H9 (cell line): ENCODE results near the gene SYNGR1. TPM values are rescaled to one million over a fixed set of nuclear protein-coding genes. Genes with fewer than 3 reads are reported as not detected.

ENCODE experiments used
- DNase-seq: peaks from one replicate; pipeline ENCODE4 v3.0.0-alpha.2; 2017
- H2AFZ ChIP-seq: one replicate; pipeline ENCODE4 v1.6.1; 2013; ENCODE audit warnings: mild to moderate bottlenecking, low read length, control low read depth, moderate library complexity
- H2AK5ac ChIP-seq: 2 replicates; pipeline ENCODE4 v1.6.1; 2013; ENCODE audit warnings: low read length, control low read depth, mixed read lengths; ENCODE audit not compliant: insufficient read length
- H2BK120ac ChIP-seq: one replicate; pipeline ENCODE4 v1.6.1; 2013; ENCODE audit warnings: low read depth, mild to moderate bottlenecking, low read length, control low read depth, inconsistent platforms; ENCODE audit not compliant: poor library complexity, severe bottlenecking
- H2BK12ac ChIP-seq: 2 replicates; pipeline ENCODE4 v1.6.1; 2013; ENCODE audit warnings: low read length, control low read depth, mixed read lengths, low read depth; ENCODE audit not compliant: insufficient read length
- H2BK15ac ChIP-seq: 2 replicates; pipeline ENCODE4 v1.6.1; 2013; ENCODE audit warnings: low read depth, low read length, control low read depth
- H2BK20ac ChIP-seq: one replicate; pipeline ENCODE4 v1.6.1; 2013; ENCODE audit warnings: low read depth, mild to moderate bottlenecking, low read length, control low read depth, inconsistent platforms; ENCODE audit not compliant: poor library complexity, severe bottlenecking
- H2BK5ac ChIP-seq: 2 replicates; pipeline ENCODE4 v1.6.1; 2013; ENCODE audit warnings: low read length, control low read depth, mixed read lengths; ENCODE audit not compliant: insufficient read length
- H3K14ac ChIP-seq: 2 replicates; pipeline ENCODE4 v1.6.1; 2013; ENCODE audit warnings: low read length, control low read depth; ENCODE audit not compliant: insufficient read depth
- H3K18ac ChIP-seq: 2 replicates; pipeline ENCODE4 v1.6.1; 2013; ENCODE audit warnings: low read depth, mild to moderate bottlenecking, mixed read lengths, low read length, control low read depth; ENCODE audit not compliant: insufficient read length
- H3K23ac ChIP-seq: 2 replicates; pipeline ENCODE4 v1.6.1; 2013; ENCODE audit warnings: low read length, control low read depth, mixed read lengths, low read depth; ENCODE audit not compliant: insufficient read length
- H3K23me2 ChIP-seq: 2 replicates; pipeline ENCODE4 v1.6.1; 2013; ENCODE audit warnings: low read depth, mild to moderate bottlenecking, mixed read lengths, low read length, control low read depth; ENCODE audit not compliant: insufficient read length, poor library complexity, severe bottlenecking
- H3K27ac ChIP-seq: 2 replicates; pipeline ENCODE4 v1.5.1; 2013; ENCODE audit warnings: low read length, control low read depth, mixed read lengths, low read depth; ENCODE audit not compliant: insufficient read length
- H3K27me3 ChIP-seq: 2 replicates; pipeline ENCODE4 v1.6.1; 2013; ENCODE audit warnings: low read length, control low read depth, inconsistent platforms; ENCODE audit not compliant: insufficient read depth
- H3K4ac ChIP-seq: 2 replicates; pipeline ENCODE4 v1.6.1; 2013; ENCODE audit warnings: low read depth, mild to moderate bottlenecking, control low read depth, inconsistent platforms, low read length, moderate library complexity
- H3K4me1 ChIP-seq: 2 replicates; pipeline ENCODE4 v1.6.1; 2013; ENCODE audit warnings: low read length, control low read depth, inconsistent platforms; ENCODE audit not compliant: insufficient read depth
- H3K4me2 ChIP-seq: 2 replicates; pipeline ENCODE4 v1.6.1; 2013; ENCODE audit warnings: low read length, control low read depth, mixed read lengths; ENCODE audit not compliant: insufficient read length, insufficient read depth
- H3K56ac ChIP-seq: 2 replicates; pipeline ENCODE4 v1.6.1; 2013; ENCODE audit warnings: low read depth, mild to moderate bottlenecking, mixed read lengths, low read length, control low read depth; ENCODE audit not compliant: insufficient read length
- H3K79me1 ChIP-seq: 2 replicates; pipeline ENCODE4 v1.6.1; 2013; ENCODE audit warnings: low read depth, mild to moderate bottlenecking, moderate library complexity, low read length, control low read depth, inconsistent platforms; ENCODE audit not compliant: insufficient read depth, poor library complexity, severe bottlenecking
- H3K79me2 ChIP-seq: 2 replicates; pipeline ENCODE4 v1.6.1; 2013; ENCODE audit warnings: low read length, control low read depth, inconsistent platforms; ENCODE audit not compliant: insufficient read depth
- H3K9ac ChIP-seq: 2 replicates; pipeline ENCODE4 v1.6.1; 2013; ENCODE audit warnings: low read length, control low read depth, mixed read lengths; ENCODE audit not compliant: insufficient read length; ENCODE audit errors: extremely low read depth
- H3K9me3 ChIP-seq: one replicate; pipeline ENCODE4 v1.6.1; 2013; ENCODE audit warnings: low read depth, low read length, inconsistent platforms; ENCODE audit not compliant: control insufficient read depth
- H3T11ph ChIP-seq: one replicate; pipeline ENCODE4 v1.6.1; 2013; ENCODE audit warnings: mild to moderate bottlenecking, low read length, control low read depth, inconsistent platforms
- H4K20me1 ChIP-seq: one replicate; pipeline ENCODE4 v1.6.1; 2013; ENCODE audit not compliant: control insufficient read depth, insufficient read length, insufficient read depth
- H4K5ac ChIP-seq: 2 replicates; pipeline ENCODE4 v1.6.1; 2013; ENCODE audit warnings: low read depth, mild to moderate bottlenecking, mixed read lengths, low read length, control low read depth; ENCODE audit not compliant: insufficient read length
- H4K8ac ChIP-seq: replicated peaks from 2 replicates; pipeline ENCODE4 v1.6.1; 2013; ENCODE audit warnings: low read length, control low read depth, mixed read lengths, low read depth; ENCODE audit not compliant: insufficient read length
- H4K91ac ChIP-seq: 2 replicates; pipeline ENCODE4 v1.6.1; 2013; ENCODE audit warnings: low read depth, mild to moderate bottlenecking, moderate library complexity, mixed read lengths, low read length, control low read depth; ENCODE audit not compliant: insufficient read length
- H3K27ac Mint-ChIP-seq, 3 experiments: 2 replicates in 2 of 3; 3 replicates in 1 of 3; pipeline ENCODE4 v1.8.0; 2020 to 2021; ENCODE audit warnings: mixed read lengths in 3 of 3, mild to moderate bottlenecking in 1 of 3, moderate library complexity in 1 of 3
- H3K27me3 Mint-ChIP-seq: 2 replicates; pipeline ENCODE4 v1.8.0; 2021; ENCODE audit warnings: low read depth, mild to moderate bottlenecking, moderate library complexity, mixed read lengths
- H3K36me3 Mint-ChIP-seq, 3 experiments: 2 replicates in 2 of 3; 3 replicates in 1 of 3; pipeline ENCODE4 v1.8.0; 2020 to 2021; ENCODE audit warnings: low read depth in 3 of 3, mixed read lengths in 3 of 3; ENCODE audit not compliant: insufficient read depth in 1 of 3
- H3K4me1 Mint-ChIP-seq, 2 experiments: 2 replicates each; pipeline ENCODE4 v1.8.0; 2020; ENCODE audit warnings: mixed read lengths in 2 of 2
- H3K4me3 Mint-ChIP-seq, 2 experiments: 2 replicates in 1 of 2; 3 replicates in 1 of 2; pipeline ENCODE4 v1.8.0; 2020 to 2021; ENCODE audit warnings: mild to moderate bottlenecking in 2 of 2, mixed read lengths in 2 of 2, moderate library complexity in 1 of 2
- H3K9me3 Mint-ChIP-seq, 2 experiments: 2 replicates in 1 of 2; 3 replicates in 1 of 2; pipeline ENCODE4 v1.8.0; 2020; ENCODE audit warnings: mild to moderate bottlenecking in 2 of 2, mixed read lengths in 2 of 2, moderate library complexity in 1 of 2
- WGBS: extraction: QIAGEN DNeasy Blood & Tissue Kit; methylation state at CpG from one replicate; pipeline ENCODE4 v1.1.7; 2013; ENCODE audit warnings: missing lambda C conversion rate, low lambda C conversion rate, mixed read lengths; ENCODE audit not compliant: insufficient read length; ENCODE audit errors: extremely low coverage; 5-methylcytosine and 5-hydroxymethylcytosine counted together
- total RNA-seq: library from RNA; stranded (reverse); gene quantifications from 2 replicates; pipeline ENCODE4 v1.2.1, GENCODE V29; 2021
- TF ChIP-seq, protein P1 (sequence below): fragments of 200-600 bp; sonication (generic); conservative IDR thresholded peaks from 3 replicates; pipeline ENCODE4 v1.8.0; 2021; ENCODE audit warnings: antibody characterized with exemption, mild to moderate bottlenecking

Gene SYNGR1
- total RNA-seq, 1 experiment from 2014 or later: 13.2 TPM

DNA sequence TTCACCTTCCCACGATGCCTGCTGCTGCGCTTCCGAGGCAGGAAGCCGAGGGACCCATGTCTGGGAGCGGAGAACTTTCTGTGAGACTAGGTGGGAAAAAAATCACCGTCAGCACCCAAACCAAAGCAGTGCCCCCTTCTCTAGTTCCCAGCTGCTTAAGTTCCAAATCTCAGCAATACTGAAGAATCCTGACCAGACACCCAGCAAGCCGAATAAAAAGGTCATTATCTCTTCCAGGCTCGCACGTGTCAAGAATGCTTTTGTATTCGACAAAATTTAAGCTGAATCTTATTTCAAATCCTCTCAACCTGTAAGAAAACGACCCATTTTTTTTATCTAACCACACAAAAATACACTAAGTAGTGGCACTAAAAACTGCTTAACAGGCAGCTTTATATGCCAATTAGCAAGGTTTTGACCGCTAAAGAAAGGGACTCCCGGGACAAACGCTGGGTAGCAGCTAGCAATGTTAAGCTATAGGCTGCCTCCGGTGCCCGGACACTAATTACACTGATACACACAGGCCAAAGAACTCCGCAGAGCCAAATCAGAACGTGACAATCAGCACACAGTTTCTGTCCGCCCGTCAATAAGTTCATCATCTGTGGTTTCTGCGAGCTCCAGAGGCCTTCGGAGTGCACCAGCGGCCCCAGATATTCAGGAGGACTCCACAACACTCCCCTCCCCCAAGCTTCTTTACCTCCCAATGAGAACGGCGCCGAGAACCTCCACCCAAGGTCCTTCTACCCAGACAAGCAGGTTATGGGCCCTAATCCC lies 31.1 kb upstream of the SYNGR1 start:
- Mint-ChIP-seq H3K36me3 (peaks cover 58% of the 10 kb centered on the region in 3 experiments), H3K9me3 (no peaks in the 10 kb centered on the region; a peak in 2 of 5 replicates), H3K27ac (peak overlapping the region; percentile 100), H3K27me3 (peaks cover 7% of the 10 kb centered on the region), H3K4me1 (peaks cover 36 to 44% of the 10 kb centered on the region in 2 experiments), H3K4me3 (peak overlapping the region; percentile 99 to 100)
- Histone ChIP-seq H3K4me2 (peak overlapping the region; percentile 96), H3K79me1 (peaks cover 4% of the 10 kb centered on the region), H2BK20ac (no peak overlapping the region), H3K23ac (no peak overlapping the region), H4K91ac (peak overlapping the region; percentile 64), H4K5ac (no peak overlapping the region), H3K4me1 (no peaks in the 10 kb centered on the region), H3K27me3 (no peaks in the 10 kb centered on the region), H3K9me3 (no peaks in the 10 kb centered on the region), H3K9ac (peak overlapping the region; percentile 97), H2BK120ac (no peak overlapping the region), H3K18ac (peak overlapping the region; percentile 96), H2BK12ac (no peak overlapping the region), H3K14ac (peak overlapping the region; percentile 93), H2BK5ac (peak overlapping the region; percentile 36), H3K27ac (peak overlapping the region; percentile 62), H3K56ac (peak overlapping the region; percentile 23), H3K23me2 (peaks cover 6% of the 10 kb centered on the region), H3K4ac (peak overlapping the region; percentile 64; the same call in 1 of the 2 replicates), H4K20me1 (peaks cover 8% of the 10 kb centered on the region), H4K8ac (no peak overlapping the region), H2AFZ (no peak overlapping the region), H2AK5ac (no peak overlapping the region), H3K79me2 (peaks cover 21% of the 10 kb centered on the region), H2BK15ac (no peak overlapping the region), H3T11ph (no peak overlapping the region)
- TF ChIP-seq, protein P1, sequence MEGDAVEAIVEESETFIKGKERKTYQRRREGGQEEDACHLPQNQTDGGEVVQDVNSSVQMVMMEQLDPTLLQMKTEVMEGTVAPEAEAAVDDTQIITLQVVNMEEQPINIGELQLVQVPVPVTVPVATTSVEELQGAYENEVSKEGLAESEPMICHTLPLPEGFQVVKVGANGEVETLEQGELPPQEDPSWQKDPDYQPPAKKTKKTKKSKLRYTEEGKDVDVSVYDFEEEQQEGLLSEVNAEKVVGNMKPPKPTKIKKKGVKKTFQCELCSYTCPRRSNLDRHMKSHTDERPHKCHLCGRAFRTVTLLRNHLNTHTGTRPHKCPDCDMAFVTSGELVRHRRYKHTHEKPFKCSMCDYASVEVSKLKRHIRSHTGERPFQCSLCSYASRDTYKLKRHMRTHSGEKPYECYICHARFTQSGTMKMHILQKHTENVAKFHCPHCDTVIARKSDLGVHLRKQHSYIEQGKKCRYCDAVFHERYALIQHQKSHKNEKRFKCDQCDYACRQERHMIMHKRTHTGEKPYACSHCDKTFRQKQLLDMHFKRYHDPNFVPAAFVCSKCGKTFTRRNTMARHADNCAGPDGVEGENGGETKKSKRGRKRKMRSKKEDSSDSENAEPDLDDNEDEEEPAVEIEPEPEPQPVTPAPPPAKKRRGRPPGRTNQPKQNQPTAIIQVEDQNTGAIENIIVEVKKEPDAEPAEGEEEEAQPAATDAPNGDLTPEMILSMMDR: no peak
- no peak for DNase-seq
- no CpG with 5 or more reads among the region's 26 CpGs for WGBS
